Esophagus muscularis mucosa (tissue), 4 donors: ENCODE results near the gene PRKN. TPM values are rescaled to one million over a fixed set of nuclear protein-coding genes. Genes with fewer than 3 reads are reported as not detected.

Experiments used
- DNase-seq: peaks from one replicate; pipeline ENCODE4 v3.0.0-alpha.2; 2017; ENCODE audit errors: extremely low spot score
- H3K27ac ChIP-seq, 4 donors: fragments of 200-600 bp; sonication (generic); replicated peaks in 1 of 4; 1 replicate in 3 of 4; 2 replicates in 1 of 4; pipeline ENCODE4 v1.5.1; 2016 to 2019; ENCODE audit warnings: mild to moderate bottlenecking in 1 of 4
- H3K27me3 ChIP-seq, 4 donors: fragments of 200-600 bp; sonication (generic); one replicate each; pipeline versions ENCODE4 v1.5.1 to v1.6.0; 2016 to 2019
- H3K36me3 ChIP-seq, 4 donors: fragments of 200-600 bp; sonication (generic); one replicate each; pipeline ENCODE4 v1.5.1; 2016 to 2019
- H3K4me1 ChIP-seq, 4 donors: fragments of 200-600 bp; sonication (generic); one replicate each; pipeline ENCODE4 v1.5.1; 2016 to 2019
- H3K4me3 ChIP-seq, 4 donors: fragments of 200-600 bp; sonication (generic); 1 replicate in 2 of 4; 2 replicates in 2 of 4; pipeline ENCODE4 v1.5.1; 2016 to 2019; ENCODE audit warnings: mild to moderate bottlenecking in 4 of 4, moderate library complexity in 1 of 4
- H3K9me3 ChIP-seq, 4 donors: fragments of 200-600 bp; sonication (generic); 1 replicate in 3 of 4; 2 replicates in 1 of 4; pipeline ENCODE4 v1.5.1; 2016 to 2019
- EP300 ChIP-seq: sonication (generic); formaldehyde crosslinking; IDR thresholded peaks from one replicate; pipeline ENCODE4 v1.6.1; 2017; ENCODE audit warnings: antibody characterized with exemption
- POLR2A ChIP-seq: fragments of 450-650 bp; IDR thresholded peaks from one replicate; pipeline ENCODE4 v1.6.1; 2017; ENCODE audit warnings: antibody characterized with exemption, moderate library complexity, mild to moderate bottlenecking, low read depth
- POLR2AphosphoS5 ChIP-seq, 2 donors: sonication (generic); formaldehyde crosslinking; IDR thresholded peaks; one replicate each; pipeline ENCODE4 v1.6.1; 2017; ENCODE audit warnings: antibody characterized with exemption in 2 of 2
- WGBS: methylation state at CpG from one replicate; pipeline ENCODE4 v1.1.5; 2018; 5-methylcytosine and 5-hydroxymethylcytosine counted together
- intact Hi-C: fragments of 100-400 bp; cut with DNase I; formaldehyde crosslinking; loops from one replicate; pipeline ENCODE4 v1.15.1; 2023
- total RNA-seq, 4 donors: library from RNA; depleted of rRNA; stranded (reverse); fragments of >200 nt; gene quantifications; one replicate each; pipeline versions ENCODE4 v1.1.0 to v1.2.1, GENCODE V29; 2016
- TF ChIP-seq, protein P1 (sequence below), 3 experiments: fragments of 200-600 bp in 2 of 3; fragments of 450-650 bp in 1 of 3; sonication (generic) in 2 of 3; IDR thresholded peaks; one replicate each; pipeline ENCODE4 v1.5.1; 2017 to 2019; ENCODE audit warnings: antibody characterized with exemption in 3 of 3, mild to moderate bottlenecking in 2 of 3, moderate library complexity in 1 of 3

The PRKN gene
- total RNA-seq, 4 donors from 2014 or later: 9.6 to 14.5 (median 10.8) TPM

- H3K27ac ChIP-seq: no peak overlapping the region
- no peaks in the 10 kb centered on the region for H3K9me3 ChIP-seq
- H3K27me3 ChIP-seq: no peaks in the 10 kb centered on the region
- H3K4me1 ChIP-seq: peaks cover 0 to 4% (median 0%) of the 10 kb centered on the region in 4 donors
- TF ChIP-seq EP300 (no peak), POLR2A (no peak), POLR2AphosphoS5 (IDR thresholded peaks at IDR 0.05) (no peak)
- TF ChIP-seq, protein P1, sequence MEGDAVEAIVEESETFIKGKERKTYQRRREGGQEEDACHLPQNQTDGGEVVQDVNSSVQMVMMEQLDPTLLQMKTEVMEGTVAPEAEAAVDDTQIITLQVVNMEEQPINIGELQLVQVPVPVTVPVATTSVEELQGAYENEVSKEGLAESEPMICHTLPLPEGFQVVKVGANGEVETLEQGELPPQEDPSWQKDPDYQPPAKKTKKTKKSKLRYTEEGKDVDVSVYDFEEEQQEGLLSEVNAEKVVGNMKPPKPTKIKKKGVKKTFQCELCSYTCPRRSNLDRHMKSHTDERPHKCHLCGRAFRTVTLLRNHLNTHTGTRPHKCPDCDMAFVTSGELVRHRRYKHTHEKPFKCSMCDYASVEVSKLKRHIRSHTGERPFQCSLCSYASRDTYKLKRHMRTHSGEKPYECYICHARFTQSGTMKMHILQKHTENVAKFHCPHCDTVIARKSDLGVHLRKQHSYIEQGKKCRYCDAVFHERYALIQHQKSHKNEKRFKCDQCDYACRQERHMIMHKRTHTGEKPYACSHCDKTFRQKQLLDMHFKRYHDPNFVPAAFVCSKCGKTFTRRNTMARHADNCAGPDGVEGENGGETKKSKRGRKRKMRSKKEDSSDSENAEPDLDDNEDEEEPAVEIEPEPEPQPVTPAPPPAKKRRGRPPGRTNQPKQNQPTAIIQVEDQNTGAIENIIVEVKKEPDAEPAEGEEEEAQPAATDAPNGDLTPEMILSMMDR (IDR thresholded peaks at IDR 0.05): no peak
- intact Hi-C loops: no loop called here
- no peaks in the 10 kb centered on the region for H3K36me3 ChIP-seq
- H3K4me3 ChIP-seq: no peak overlapping the region
- DNase-seq: no peak
- WGBS: 74% methylated on average over 7 of the region's 7 CpGs
Observed at GRCh38 chr6:161486361-161487216, 1241.0 kb downstream of the PRKN start.

- H3K9me3 ChIP-seq: no peaks in the 10 kb centered on the region
- H3K27ac ChIP-seq: no peak overlapping the region
- H3K27me3 ChIP-seq: no peaks in the 10 kb centered on the region
- peaks cover 0 to 4% (median 0%) of the 10 kb centered on the region in 4 donors for H3K4me1 ChIP-seq
- H3K4me3 ChIP-seq: no peak overlapping the region
- DNase-seq: no peak
- TF ChIP-seq EP300 (no peak), POLR2AphosphoS5 (IDR thresholded peaks at IDR 0.05) (no peak), POLR2A (no peak)
- TF ChIP-seq, protein P1 (IDR thresholded peaks at IDR 0.05): no peak
- intact Hi-C loops: no loop called here
- H3K36me3 ChIP-seq: no peaks in the 10 kb centered on the region
- WGBS: 84% methylated on average over 3 of the region's 3 CpGs
Observed at GRCh38 chr6:161482517-161482858, 1245.1 kb downstream of the PRKN start.

GRCh38 chr6:161481786-161482516 lies 1245.6 kb downstream of the PRKN start:
- DNase-seq: no peak
- Histone ChIP-seq H3K27me3 (no peaks in the 10 kb centered on the region), H3K4me3 (no peak overlapping the region), H3K36me3 (no peaks in the 10 kb centered on the region), H3K27ac (no peak overlapping the region), H3K4me1 (peaks cover 0 to 4% (median 0%) of the 10 kb centered on the region in 4 donors), H3K9me3 (no peaks in the 10 kb centered on the region)
- 82% methylated on average over 3 of the region's 3 CpGs for WGBS
- intact Hi-C loops: no loop called here
- TF ChIP-seq EP300: no peak
- TF ChIP-seq, protein P1 (IDR thresholded peaks at IDR 0.05): no peak
- no peak for TF ChIP-seq POLR2AphosphoS5 (IDR thresholded peaks at IDR 0.05)
- no peak for TF ChIP-seq POLR2A

GRCh38 chr6:161480421-161481155 lies 1247.0 kb downstream of the PRKN start:
- TF ChIP-seq POLR2A: no peak
- Histone ChIP-seq H3K36me3 (no peaks in the 10 kb centered on the region), H3K27me3 (no peaks in the 10 kb centered on the region), H3K27ac (no peak overlapping the region), H3K4me3 (no peak overlapping the region), H3K9me3 (no peaks in the 10 kb centered on the region), H3K4me1 (peaks cover 0 to 4% (median 0%) of the 10 kb centered on the region in 4 donors)
- no peak for DNase-seq
- intact Hi-C loops: no loop called here
- 92% methylated on average over 12 of the region's 12 CpGs for WGBS

DNA sequence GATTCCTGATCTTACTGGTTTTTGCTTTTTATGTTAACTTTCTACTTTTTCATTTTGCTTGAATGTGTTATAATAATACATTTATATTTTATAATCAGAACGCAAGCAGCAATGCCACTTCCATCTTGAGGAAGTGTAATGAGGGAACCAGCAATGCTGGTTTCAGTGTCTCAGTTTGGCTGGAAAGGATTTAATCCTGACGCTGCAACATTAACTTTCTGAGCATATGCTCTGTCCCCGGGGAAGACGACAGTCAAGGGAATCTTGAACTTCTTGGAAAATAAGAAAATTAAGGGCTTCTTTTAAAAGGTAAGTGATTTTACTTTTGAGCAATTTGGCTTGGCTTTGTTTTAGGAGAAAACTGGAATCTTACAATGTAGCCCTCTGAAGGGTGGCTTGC lies 1248.2 kb downstream of the PRKN start:
- H3K27me3 ChIP-seq: no peaks in the 10 kb centered on the region
- H3K4me1 ChIP-seq: peaks cover 0 to 4% (median 0%) of the 10 kb centered on the region in 4 donors
- H3K4me3 ChIP-seq: no peak overlapping the region
- intact Hi-C loops: no loop called here
- H3K27ac ChIP-seq: no peak overlapping the region
- no peaks in the 10 kb centered on the region for H3K36me3 ChIP-seq
- TF ChIP-seq, protein P1 (IDR thresholded peaks at IDR 0.05): no peak
- no peak for TF ChIP-seq POLR2AphosphoS5 (IDR thresholded peaks at IDR 0.05)
- no peak for TF ChIP-seq EP300
- TF ChIP-seq POLR2A: no peak
- no peak for DNase-seq
- 90% methylated on average over 4 of the region's 4 CpGs for WGBS
- no peaks in the 10 kb centered on the region for H3K9me3 ChIP-seq
